HepG2 (cell line): ENCODE measurements around the gene ACTL8.

Experiments
- BRCA1 ChIP-seq: sonication (generic); formaldehyde crosslinking; IDR thresholded peaks from 2 replicates; pipeline ENCODE4 v1.4.0; 2020; ENCODE audit warnings: missing genetic modification reagents
- DNMT3B ChIP-seq: conservative IDR thresholded peaks from 2 replicates; pipeline ENCODE4 v1.6.1; 2016; ENCODE audit warnings: missing biosample characterization, control low read depth
- ELF1 ChIP-seq: sonication (generic); formaldehyde crosslinking; IDR thresholded peaks from 2 replicates; pipeline ENCODE4 v1.4.0; 2020; ENCODE audit warnings: missing genetic modification reagents
- FOXP1 ChIP-seq, 2 experiments: fragments of 450-650 bp in 1 of 2; IDR thresholded peaks; 2 replicates each; pipeline ENCODE4 v1.6.1; 2017 to 2018; ENCODE audit warnings: antibody characterized with exemption in 1 of 2
- GABPB1 ChIP-seq: IDR thresholded peaks from 2 replicates; pipeline ENCODE4 v1.6.1; 2016; ENCODE audit warnings: mild to moderate bottlenecking, missing genetic modification reagents, moderate library complexity, missing compliant biosample characterization
- XBP1 ChIP-seq: sonication (generic); formaldehyde crosslinking; IDR thresholded peaks from 2 replicates; pipeline ENCODE4 v1.5.0; 2020; ENCODE audit warnings: missing genetic modification reagents
- ZNF660 ChIP-seq: sonication (generic); formaldehyde crosslinking; IDR thresholded peaks from 2 replicates; pipeline ENCODE4 v1.5.1; 2020; ENCODE audit warnings: mild to moderate bottlenecking, low read depth, missing genetic modification reagents, borderline replicate concordance
- ZSCAN29 ChIP-seq: sonication (generic); formaldehyde crosslinking; conservative IDR thresholded peaks from 2 replicates; pipeline ENCODE4 v1.4.0; 2020; ENCODE audit warnings: mild to moderate bottlenecking, missing genetic modification reagents
- ZSCAN30 ChIP-seq: sonication (generic); formaldehyde crosslinking; IDR thresholded peaks from 2 replicates; pipeline ENCODE4 v1.5.0; 2020; ENCODE audit warnings: mild to moderate bottlenecking, missing genetic modification reagents
- TF ChIP-seq, protein P1 (sequence below): sonication (generic); formaldehyde crosslinking; IDR thresholded peaks from 2 replicates; pipeline ENCODE4 v1.5.0; 2020; ENCODE audit warnings: mild to moderate bottlenecking, missing genetic modification reagents, moderate library complexity
- TF ChIP-seq, protein P2 (sequence below): sonication (generic); formaldehyde crosslinking; IDR thresholded peaks from 2 replicates; pipeline ENCODE4 v1.4.0; 2020; ENCODE audit warnings: missing genetic modification reagents, borderline replicate concordance
- TF ChIP-seq, protein P3 (sequence below): sonication (generic); formaldehyde crosslinking; IDR thresholded peaks from 2 replicates; pipeline ENCODE4 v1.8.1; 2023; ENCODE audit warnings: missing genetic modification reagents, inconsistent platforms, borderline replicate concordance
- TF ChIP-seq, protein P4 (sequence below), 2 experiments: sonication (generic) in 1 of 2; formaldehyde crosslinking in 1 of 2; IDR thresholded peaks; 2 replicates each; pipeline versions ENCODE4 v1.5.1 to v1.6.1; 2011 to 2020; ENCODE audit warnings: borderline replicate concordance in 1 of 2, low read depth in 1 of 2, low read length in 1 of 2, mild to moderate bottlenecking in 1 of 2, missing genetic modification reagents in 1 of 2, moderate library complexity in 1 of 2

DNA sequence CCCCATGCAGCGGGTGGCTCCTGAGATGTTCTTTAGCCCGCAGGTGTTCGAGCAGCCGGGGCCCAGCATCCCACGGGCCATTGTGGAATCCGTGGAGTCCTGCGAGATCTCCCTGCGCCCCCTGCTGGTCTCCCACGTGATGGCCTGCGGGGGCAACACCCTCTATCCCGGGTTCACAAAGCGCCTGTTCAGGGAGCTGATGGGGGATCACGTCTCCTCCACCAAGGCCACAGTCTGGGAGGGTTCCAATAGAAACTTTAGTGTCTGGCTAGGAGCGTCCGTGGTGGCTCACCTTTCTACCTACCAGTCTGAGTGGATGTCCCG is 71.0 kb downstream of the ACTL8 start:
- TF ChIP-seq, protein P1, sequence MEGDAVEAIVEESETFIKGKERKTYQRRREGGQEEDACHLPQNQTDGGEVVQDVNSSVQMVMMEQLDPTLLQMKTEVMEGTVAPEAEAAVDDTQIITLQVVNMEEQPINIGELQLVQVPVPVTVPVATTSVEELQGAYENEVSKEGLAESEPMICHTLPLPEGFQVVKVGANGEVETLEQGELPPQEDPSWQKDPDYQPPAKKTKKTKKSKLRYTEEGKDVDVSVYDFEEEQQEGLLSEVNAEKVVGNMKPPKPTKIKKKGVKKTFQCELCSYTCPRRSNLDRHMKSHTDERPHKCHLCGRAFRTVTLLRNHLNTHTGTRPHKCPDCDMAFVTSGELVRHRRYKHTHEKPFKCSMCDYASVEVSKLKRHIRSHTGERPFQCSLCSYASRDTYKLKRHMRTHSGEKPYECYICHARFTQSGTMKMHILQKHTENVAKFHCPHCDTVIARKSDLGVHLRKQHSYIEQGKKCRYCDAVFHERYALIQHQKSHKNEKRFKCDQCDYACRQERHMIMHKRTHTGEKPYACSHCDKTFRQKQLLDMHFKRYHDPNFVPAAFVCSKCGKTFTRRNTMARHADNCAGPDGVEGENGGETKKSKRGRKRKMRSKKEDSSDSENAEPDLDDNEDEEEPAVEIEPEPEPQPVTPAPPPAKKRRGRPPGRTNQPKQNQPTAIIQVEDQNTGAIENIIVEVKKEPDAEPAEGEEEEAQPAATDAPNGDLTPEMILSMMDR (CRISPR knock-in tag) = peak; percentile 64
- TF ChIP-seq FOXP1 (IDR thresholded peaks at IDR 0.05) (no peak), FOXP1 (CRISPR knock-in tag; IDR thresholded peaks at IDR 0.05) (no peak), ZNF660 (CRISPR knock-in tag) (no peak), GABPB1 (CRISPR knock-in tag) (no peak), DNMT3B (no peak), ELF1 (no peak), ZSCAN29 (CRISPR knock-in tag) (no peak), ZSCAN30 (CRISPR knock-in tag) (no peak), BRCA1 (CRISPR knock-in tag) (no peak), XBP1 (no peak)
- TF ChIP-seq, protein P2, sequence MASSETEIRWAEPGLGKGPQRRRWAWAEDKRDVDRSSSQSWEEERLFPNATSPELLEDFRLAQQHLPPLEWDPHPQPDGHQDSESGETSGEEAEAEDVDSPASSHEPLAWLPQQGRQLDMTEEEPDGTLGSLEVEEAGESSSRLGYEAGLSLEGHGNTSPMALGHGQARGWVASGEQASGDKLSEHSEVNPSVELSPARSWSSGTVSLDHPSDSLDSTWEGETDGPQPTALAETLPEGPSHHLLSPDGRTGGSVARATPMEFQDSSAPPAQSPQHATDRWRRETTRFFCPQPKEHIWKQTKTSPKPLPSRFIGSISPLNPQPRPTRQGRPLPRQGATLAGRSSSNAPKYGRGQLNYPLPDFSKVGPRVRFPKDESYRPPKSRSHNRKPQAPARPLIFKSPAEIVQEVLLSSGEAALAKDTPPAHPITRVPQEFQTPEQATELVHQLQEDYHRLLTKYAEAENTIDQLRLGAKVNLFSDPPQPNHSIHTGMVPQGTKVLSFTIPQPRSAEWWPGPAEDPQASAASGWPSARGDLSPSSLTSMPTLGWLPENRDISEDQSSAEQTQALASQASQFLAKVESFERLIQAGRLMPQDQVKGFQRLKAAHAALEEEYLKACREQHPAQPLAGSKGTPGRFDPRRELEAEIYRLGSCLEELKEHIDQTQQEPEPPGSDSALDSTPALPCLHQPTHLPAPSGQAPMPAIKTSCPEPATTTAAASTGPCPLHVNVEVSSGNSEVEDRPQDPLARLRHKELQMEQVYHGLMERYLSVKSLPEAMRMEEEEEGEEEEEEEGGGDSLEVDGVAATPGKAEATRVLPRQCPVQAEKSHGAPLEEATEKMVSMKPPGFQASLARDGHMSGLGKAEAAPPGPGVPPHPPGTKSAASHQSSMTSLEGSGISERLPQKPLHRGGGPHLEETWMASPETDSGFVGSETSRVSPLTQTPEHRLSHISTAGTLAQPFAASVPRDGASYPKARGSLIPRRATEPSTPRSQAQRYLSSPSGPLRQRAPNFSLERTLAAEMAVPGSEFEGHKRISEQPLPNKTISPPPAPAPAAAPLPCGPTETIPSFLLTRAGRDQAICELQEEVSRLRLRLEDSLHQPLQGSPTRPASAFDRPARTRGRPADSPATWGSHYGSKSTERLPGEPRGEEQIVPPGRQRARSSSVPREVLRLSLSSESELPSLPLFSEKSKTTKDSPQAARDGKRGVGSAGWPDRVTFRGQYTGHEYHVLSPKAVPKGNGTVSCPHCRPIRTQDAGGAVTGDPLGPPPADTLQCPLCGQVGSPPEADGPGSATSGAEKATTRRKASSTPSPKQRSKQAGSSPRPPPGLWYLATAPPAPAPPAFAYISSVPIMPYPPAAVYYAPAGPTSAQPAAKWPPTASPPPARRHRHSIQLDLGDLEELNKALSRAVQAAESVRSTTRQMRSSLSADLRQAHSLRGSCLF (CRISPR knock-in tag) = no peak
- TF ChIP-seq, protein P3, sequence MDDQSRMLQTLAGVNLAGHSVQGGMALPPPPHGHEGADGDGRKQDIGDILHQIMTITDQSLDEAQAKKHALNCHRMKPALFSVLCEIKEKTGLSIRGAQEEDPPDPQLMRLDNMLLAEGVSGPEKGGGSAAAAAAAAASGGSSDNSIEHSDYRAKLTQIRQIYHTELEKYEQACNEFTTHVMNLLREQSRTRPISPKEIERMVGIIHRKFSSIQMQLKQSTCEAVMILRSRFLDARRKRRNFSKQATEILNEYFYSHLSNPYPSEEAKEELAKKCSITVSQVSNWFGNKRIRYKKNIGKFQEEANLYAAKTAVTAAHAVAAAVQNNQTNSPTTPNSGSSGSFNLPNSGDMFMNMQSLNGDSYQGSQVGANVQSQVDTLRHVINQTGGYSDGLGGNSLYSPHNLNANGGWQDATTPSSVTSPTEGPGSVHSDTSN = no peak
- TF ChIP-seq, protein P4, sequence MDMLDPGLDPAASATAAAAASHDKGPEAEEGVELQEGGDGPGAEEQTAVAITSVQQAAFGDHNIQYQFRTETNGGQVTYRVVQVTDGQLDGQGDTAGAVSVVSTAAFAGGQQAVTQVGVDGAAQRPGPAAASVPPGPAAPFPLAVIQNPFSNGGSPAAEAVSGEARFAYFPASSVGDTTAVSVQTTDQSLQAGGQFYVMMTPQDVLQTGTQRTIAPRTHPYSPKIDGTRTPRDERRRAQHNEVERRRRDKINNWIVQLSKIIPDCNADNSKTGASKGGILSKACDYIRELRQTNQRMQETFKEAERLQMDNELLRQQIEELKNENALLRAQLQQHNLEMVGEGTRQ (IDR thresholded peaks at IDR 0.05; ENCODE audit: low read depth, low read length) = no peak
- TF ChIP-seq, protein P4 (CRISPR knock-in tag; IDR thresholded peaks at IDR 0.05; ENCODE audit: borderline replicate concordance) = no peak
